Thyroid gland (tissue), 4 donors: ENCODE results near the gene SEC11A.

Source experiments
- CTCF ChIP-seq, 6 experiments: fragments of 200-600 bp in 3 of 6; fragments of 450-650 bp in 3 of 6; sonication (generic) in 3 of 6; IDR thresholded peaks; one replicate each; pipeline ENCODE4 v1.5.1; 2016 to 2019; ENCODE audit warnings: antibody characterized with exemption in 6 of 6, mild to moderate bottlenecking in 2 of 6, inconsistent platforms in 1 of 6, moderate library complexity in 1 of 6
- POLR2A ChIP-seq, 2 donors: fragments of 450-650 bp; IDR thresholded peaks; one replicate each; pipeline ENCODE4 v1.6.1; 2017; ENCODE audit warnings: antibody characterized with exemption in 2 of 2, mild to moderate bottlenecking in 2 of 2, moderate library complexity in 1 of 2

- TF ChIP-seq CTCF (IDR thresholded peaks at IDR 0.05), result no peak
- TF ChIP-seq POLR2A (IDR thresholded peaks at IDR 0.05), result no peak
Observed at GRCh38 chr15:84634228-84634837, 81.6 kb downstream of the SEC11A start.
